Measurements from ENCODE around the gene PCNX4.

PCNX4 gene

GRCh38 chr14:60102389-60102788 is 10.7 kb downstream of the PCNX4 start:
- no peak for DNase-seq (ENCODE audit: low read depth in 2 of 2)

- DNase-seq (ENCODE audit: low read depth in 2 of 2): no peak
These were observed 14.6 kb downstream of the PCNX4 start for GRCh38 chr14:60106339-60106738.

- DNase-seq (ENCODE audit: low read depth in 2 of 2): no peak
These were observed 15.8 kb downstream of the PCNX4 start for GRCh38 chr14:60107477-60107876.

GRCh38 chr14:60111732-60112131 is 20.0 kb downstream of the PCNX4 start:
- DNase-seq (ENCODE audit: low read depth in 2 of 2): no peak

DNA sequence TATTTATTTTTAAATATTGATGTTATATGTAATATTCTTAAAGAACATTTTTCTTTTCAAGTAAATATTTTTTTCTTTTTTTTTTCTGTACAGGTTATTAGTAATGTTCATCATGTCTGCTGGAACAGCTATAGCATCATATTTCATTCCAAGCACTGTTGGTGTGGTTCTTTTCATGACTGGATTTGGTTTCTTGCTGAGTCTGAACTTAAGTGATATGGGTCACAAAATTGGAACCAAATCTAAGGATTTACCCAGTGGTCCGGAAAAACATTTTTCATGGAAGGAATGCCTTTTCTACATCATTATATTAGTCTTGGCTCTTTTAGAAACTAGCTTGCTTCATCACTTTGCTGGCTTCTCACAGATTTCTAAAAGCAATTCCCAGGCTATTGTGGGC is 23.2 kb downstream of the PCNX4 start:
- DNase-seq (ENCODE audit: low read depth in 2 of 2): no peak

DNA sequence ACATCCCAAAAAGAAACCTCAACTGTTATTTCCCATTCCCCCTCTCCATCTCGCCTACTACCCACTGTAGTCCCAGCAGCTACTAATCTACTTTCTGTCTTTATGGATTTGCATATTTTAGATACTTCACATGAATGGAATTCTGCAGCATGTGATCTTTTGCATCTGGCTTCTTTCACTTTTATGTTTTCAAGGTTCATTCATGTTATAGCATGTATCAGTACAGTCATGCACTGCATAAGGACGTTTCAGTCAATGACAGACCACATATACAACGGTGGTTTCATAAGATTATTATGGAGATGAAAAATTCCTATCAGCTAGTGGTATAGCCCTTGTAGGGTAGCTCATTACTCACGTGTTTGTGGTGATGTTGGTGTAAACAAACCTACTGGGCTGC is 24.5 kb downstream of the PCNX4 start:
- DNase-seq (ENCODE audit: low read depth in 2 of 2): no peak

- DNase-seq (ENCODE audit: low read depth in 2 of 2): no peak
These were observed 34.2 kb downstream of the PCNX4 start for GRCh38 chr14:60125918-60126317.

GRCh38 chr14:60133487-60133886 is 41.8 kb downstream of the PCNX4 start:
- DNase-seq (ENCODE audit: low read depth in 2 of 2): no peak

DNA sequence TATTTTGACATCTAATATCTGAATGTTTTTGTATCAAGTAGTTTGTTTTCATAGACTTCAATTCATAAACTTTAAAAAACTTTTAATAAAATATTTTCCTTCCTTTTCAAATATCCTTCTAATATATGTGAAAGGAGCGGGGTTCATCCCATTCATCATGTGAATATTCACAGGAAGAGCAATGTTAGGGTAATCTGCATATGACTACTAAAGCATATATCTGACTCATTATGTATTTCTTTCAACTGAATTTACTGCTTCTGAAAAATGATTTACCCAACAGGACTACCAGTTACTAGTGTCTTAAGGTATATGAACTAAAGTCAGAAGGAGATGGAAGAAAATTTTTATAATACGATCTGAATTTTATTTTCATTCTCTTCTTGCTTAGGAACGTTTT is 43.0 kb downstream of the PCNX4 start:
- no peak for DNase-seq (ENCODE audit: low read depth in 2 of 2)

DNA sequence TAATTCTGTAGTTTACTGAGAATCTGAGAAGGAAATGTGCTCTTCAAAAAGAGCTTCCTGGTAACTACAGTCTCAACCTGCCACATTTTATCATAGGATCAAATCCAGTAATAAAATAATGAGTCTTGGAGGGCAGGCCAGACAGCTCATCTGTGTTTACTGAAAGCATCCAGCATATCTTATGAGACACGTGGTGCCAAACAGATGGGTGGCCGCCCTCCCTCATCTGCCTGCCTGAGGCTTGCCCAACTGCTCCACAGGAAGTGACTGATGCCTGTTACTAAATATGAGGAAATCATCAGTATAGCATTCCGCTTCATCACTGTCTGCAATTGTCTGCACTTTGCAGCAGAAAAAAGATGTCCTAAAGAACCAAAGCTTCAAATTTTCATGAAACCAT is 60.0 kb downstream of the PCNX4 start:
- DNase-seq (ENCODE audit: low read depth in 2 of 2): peak; percentile 39 to 65

DNA sequence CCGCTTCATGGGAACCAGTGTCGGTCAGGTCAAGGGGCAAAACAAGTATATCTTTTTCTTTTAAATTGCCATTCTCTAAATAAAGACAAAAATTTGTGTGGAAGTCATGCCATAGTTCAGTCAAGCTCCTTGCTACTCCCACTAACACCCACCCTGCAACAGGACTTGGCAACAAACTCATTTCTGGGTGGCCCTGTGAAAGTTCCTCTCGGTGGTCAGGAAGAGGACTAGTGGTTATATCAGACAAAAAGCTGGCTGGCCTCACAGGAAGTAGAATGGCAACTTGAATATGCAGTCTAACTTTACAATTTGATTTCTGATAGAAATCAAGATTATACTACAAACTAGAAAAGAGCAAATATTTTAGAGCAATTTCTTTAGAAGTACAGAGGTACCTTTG is 62.3 kb downstream of the PCNX4 start:
- no peak for DNase-seq (ENCODE audit: low read depth in 2 of 2)

GRCh38 chr14:60154671-60155070 is 62.9 kb downstream of the PCNX4 start:
- DNase-seq (ENCODE audit: low read depth in 2 of 2): no peak

GRCh38 chr14:60160422-60160821 is 68.7 kb downstream of the PCNX4 start:
- no peak for DNase-seq (ENCODE audit: low read depth in 2 of 2)

GRCh38 chr14:60161196-60162107 is 69.7 kb downstream of the PCNX4 start:
- no peak for DNase-seq (ENCODE audit: low read depth in 2 of 2)

- DNase-seq (ENCODE audit: low read depth in 2 of 2): no peak
These were observed 72.0 kb downstream of the PCNX4 start for GRCh38 chr14:60163693-60164092.

- no peak for DNase-seq (ENCODE audit: low read depth in 2 of 2)
These were observed 72.6 kb downstream of the PCNX4 start for GRCh38 chr14:60164404-60164711.

DNA sequence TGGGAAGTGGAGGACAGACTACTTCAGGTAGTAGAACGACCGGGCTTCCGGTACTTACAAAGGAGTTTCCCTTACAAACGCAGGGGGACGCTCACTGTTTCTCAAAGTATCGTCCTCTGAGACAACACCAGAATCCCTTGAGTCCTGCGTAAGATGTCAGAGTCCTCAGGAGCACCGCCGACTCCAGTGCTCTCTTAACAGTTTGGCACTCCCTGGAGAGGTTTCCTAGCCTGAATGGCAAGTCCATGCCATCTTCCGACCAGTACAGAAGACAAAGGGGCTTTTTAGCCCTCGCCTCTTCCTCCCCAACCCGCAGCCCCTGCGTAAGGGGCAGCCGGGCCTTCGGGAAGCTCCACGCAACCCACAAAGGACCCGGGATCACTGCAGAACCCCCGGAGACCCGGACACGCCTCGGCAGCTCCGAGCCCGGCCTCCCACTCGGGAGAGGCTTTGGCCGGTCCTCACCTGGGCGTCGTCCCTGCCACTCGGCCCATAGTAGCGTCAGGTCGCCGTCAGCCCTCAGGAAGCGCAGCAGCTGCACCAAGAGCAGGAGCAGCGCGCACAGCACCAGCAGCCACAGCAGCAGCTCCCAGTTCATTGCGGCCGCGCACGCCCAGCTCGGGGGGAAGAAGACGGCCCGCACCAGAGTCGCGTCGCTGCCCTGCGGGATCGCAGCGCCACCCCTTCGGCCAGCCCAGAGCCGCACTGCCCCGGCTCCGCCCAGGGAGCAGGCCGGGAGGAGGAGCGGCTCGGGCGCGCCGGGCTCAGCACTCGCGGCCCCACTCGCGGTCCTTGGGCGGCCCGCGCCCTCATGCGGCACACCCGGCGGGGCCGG is 73.2 kb downstream of the PCNX4 start, which contains the start of gene DHRS7:
Gene DHRS7 (minus strand): TSS at position 687 of the 835 bp plus-strand sequence. CDS start 89 bp downstream, at position 598.
- DNase-seq (ENCODE audit: low read depth in 2 of 2): peak; percentile 43 to 49

DNA sequence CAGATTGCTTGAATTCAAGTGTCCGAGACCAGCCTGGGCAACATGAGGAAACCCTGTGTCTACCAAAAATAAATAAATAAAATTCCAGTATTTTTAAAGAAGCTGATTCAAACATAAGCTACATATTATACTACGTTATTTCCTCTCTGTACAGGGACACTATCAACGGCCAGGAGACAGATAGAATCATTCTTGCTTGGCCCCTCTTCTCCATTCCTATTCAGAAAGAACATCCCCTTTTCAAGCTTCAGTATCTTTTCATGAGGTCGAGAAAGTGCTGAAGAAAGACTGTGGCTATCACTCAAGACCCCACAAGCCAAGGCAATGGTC is 73.8 kb downstream of the PCNX4 start:
- DNase-seq (ENCODE audit: low read depth in 2 of 2): no peak

DNA sequence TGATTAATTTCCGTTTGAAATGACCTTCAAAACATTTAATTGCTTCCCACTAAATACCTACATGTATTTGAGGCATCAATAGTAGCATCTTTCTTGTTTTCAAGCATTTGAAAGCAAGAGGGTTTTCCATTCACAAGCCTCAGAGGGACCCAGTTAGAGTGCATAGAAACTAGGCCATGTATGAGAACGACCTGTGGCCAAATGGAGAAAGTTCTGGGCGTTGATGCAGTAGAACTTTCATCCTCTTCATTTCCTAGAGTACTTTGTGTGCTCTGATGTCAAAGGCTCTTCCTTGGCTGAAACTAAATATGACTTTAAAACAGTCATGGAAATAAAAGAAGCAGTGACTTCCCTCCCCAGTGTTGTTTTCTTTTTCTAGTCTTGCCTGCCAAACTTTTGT is 74.4 kb downstream of the PCNX4 start:
- DNase-seq (ENCODE audit: low read depth in 2 of 2): no peak

DNA sequence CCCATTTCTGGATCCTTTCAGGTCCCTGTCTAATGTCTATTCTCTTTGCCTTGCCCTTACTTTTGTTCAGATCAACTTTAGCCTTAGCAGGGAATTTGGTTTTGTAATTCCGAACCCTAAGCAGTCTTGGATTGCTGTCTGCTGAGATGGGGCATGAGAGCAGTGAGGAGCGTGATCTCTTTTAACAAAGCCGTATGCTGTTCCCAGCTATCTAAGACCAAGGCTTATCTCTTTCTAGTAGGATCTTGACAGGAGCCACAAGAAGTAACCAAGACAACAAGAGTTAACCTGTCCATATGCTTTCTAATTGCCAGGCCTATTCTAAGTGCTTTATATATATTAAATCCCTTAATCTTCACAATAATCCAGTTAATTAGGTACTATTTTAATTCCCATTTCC is 78.0 kb downstream of the PCNX4 start:
- DNase-seq (ENCODE audit: low read depth in 2 of 2): no peak

DNA sequence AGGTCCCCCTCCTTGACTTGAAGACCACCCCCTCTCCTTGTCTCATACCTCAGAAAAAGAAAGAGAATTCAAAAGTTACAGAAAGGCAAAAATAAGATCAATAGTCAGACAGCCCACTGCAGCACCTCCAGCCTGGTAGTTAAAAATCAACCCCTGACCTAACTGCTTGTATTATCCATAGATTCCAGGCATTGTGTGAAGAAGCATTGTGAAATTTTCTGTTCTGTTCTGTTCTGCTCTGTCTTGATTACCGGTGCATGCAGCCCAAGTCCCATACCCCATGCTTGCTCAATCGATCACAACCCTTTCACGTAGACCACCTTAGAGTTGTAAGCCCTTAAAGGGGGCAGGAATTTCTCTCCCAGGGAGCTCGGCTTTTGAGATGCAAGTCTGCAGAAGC is 79.2 kb downstream of the PCNX4 start:
- no peak for DNase-seq (ENCODE audit: low read depth in 2 of 2)

- no peak for DNase-seq (ENCODE audit: low read depth in 2 of 2)
These were observed 80.0 kb downstream of the PCNX4 start for GRCh38 chr14:60171690-60172089.

Measured in stimulated activated CD8-positive, alpha-beta memory T cell treated with anti-CD3 and anti-CD28 coated beads, Interleukin-15, amount 100 ng/mL, for 4 hours (primary cell).